WTC11 (cell line): ENCODE results near the gene RANBP10. TPM values are rescaled to one million over a fixed set of nuclear protein-coding genes. Genes with fewer than 3 reads are reported as not detected.

ENCODE experiments used
- ATAC-seq: fragments of 200-7000 bp; cut with Tn5 transposase; 2 replicates; pipeline ENCODE4 v1.10.0; 2021; ENCODE audit warnings: mild to moderate bottlenecking, moderate library complexity
- CTCF ChIA-PET: fragments of 300-600 bp; sonication (Branson Sonifier 250); formaldehyde crosslinking; loops from one replicate; lab custom pipeline; 2021; ENCODE audit warnings: antibody characterized with exemption; lab: Charles Lee
- POLR2A ChIA-PET: fragments of 350-600 bp; sonication (Branson Sonifier 250); formaldehyde crosslinking; loops from one replicate; lab custom pipeline; 2021; ENCODE audit warnings: antibody characterized with exemption; lab: Charles Lee
- DNase-seq: peaks from one replicate; pipeline ENCODE4 v3.0.0; 2021; ENCODE audit warnings: low spot score
- H3K27ac Mint-ChIP-seq: 2 replicates; pipeline ENCODE4 v1.8.0; 2021; ENCODE audit warnings: mixed read lengths
- H3K27me3 Mint-ChIP-seq: 2 replicates; pipeline ENCODE4 v1.8.0; 2021; ENCODE audit warnings: low read depth, mild to moderate bottlenecking, moderate library complexity, mixed read lengths
- H3K36me3 Mint-ChIP-seq: 2 replicates; pipeline ENCODE4 v1.8.0; 2021; ENCODE audit warnings: mixed read lengths
- H3K4me1 Mint-ChIP-seq: 2 replicates; pipeline ENCODE4 v1.8.0; 2022; ENCODE audit warnings: mixed read lengths
- H3K4me3 Mint-ChIP-seq: 2 replicates; pipeline ENCODE4 v1.8.0; 2021; ENCODE audit warnings: mild to moderate bottlenecking, moderate library complexity, mixed read lengths
- H3K9me3 Mint-ChIP-seq: 2 replicates; pipeline ENCODE4 v1.8.0; 2021; ENCODE audit warnings: mixed read lengths
- CREB1 ChIP-seq: sonication (generic); formaldehyde crosslinking; IDR thresholded peaks from 2 replicates; pipeline ENCODE4 v1.8.0; 2023; ENCODE audit warnings: mild to moderate bottlenecking, missing genetic modification reagents
- ELF4 ChIP-seq: sonication (generic); formaldehyde crosslinking; IDR thresholded peaks from 2 replicates; pipeline ENCODE4 v1.8.1; 2022; ENCODE audit warnings: low read depth, mild to moderate bottlenecking, moderate library complexity, missing genetic modification reagents
- EMX1 ChIP-seq: fragments of 250-450 bp; sonication (Bioruptor Pico); IDR thresholded peaks from 2 replicates; pipeline ENCODE4 v1.8.0; 2021; ENCODE audit warnings: mild to moderate bottlenecking
- ETV6 ChIP-seq: sonication (generic); formaldehyde crosslinking; IDR thresholded peaks from 2 replicates; pipeline ENCODE4 v1.8.1; 2022; ENCODE audit warnings: mild to moderate bottlenecking, missing genetic modification reagents
- FOXP1 ChIP-seq: sonication (generic); formaldehyde crosslinking; IDR thresholded peaks from 2 replicates; pipeline ENCODE4 v1.8.0; 2022; ENCODE audit warnings: missing genetic modification reagents, mild to moderate bottlenecking, moderate library complexity, borderline replicate concordance
- IRF2 ChIP-seq: sonication (generic); formaldehyde crosslinking; IDR thresholded peaks from 2 replicates; pipeline ENCODE4 v1.8.0; 2022; ENCODE audit warnings: low read depth, missing genetic modification reagents, borderline replicate concordance
- JUN ChIP-seq: sonication (generic); formaldehyde crosslinking; IDR thresholded peaks from 2 replicates; pipeline ENCODE4 v1.8.0; 2023; ENCODE audit warnings: mild to moderate bottlenecking, missing genetic modification reagents
- NFYB ChIP-seq: sonication (generic); formaldehyde crosslinking; conservative IDR thresholded peaks from 2 replicates; pipeline ENCODE4 v1.8.0; 2022; ENCODE audit warnings: low read depth, missing genetic modification reagents
- OVOL2 ChIP-seq: fragments of 250-450 bp; sonication (Bioruptor Pico); IDR thresholded peaks from 2 replicates; pipeline ENCODE4 v1.9.0; 2021; ENCODE audit warnings: mild to moderate bottlenecking, borderline replicate concordance
- PRRX2 ChIP-seq: fragments of 250-450 bp; sonication (Bioruptor Pico); IDR thresholded peaks from 2 replicates; pipeline ENCODE4 v1.8.0; 2021; ENCODE audit warnings: mild to moderate bottlenecking
- RORB ChIP-seq: fragments of 250-450 bp; sonication (Bioruptor Pico); IDR thresholded peaks from 2 replicates; pipeline ENCODE4 v1.9.0; 2021; ENCODE audit warnings: mild to moderate bottlenecking
- SMAD3 ChIP-seq: sonication (generic); formaldehyde crosslinking; IDR thresholded peaks from 2 replicates; pipeline ENCODE4 v1.8.0; 2022; ENCODE audit warnings: missing genetic modification reagents, mild to moderate bottlenecking, borderline replicate concordance
- TEAD1 ChIP-seq: sonication (generic); formaldehyde crosslinking; IDR thresholded peaks from 2 replicates; pipeline ENCODE4 v1.8.0; 2022; ENCODE audit warnings: mild to moderate bottlenecking, missing genetic modification reagents
- ZNF232 ChIP-seq: sonication (generic); formaldehyde crosslinking; IDR thresholded peaks from 2 replicates; pipeline ENCODE4 v1.8.0; 2022; ENCODE audit warnings: mild to moderate bottlenecking, missing genetic modification reagents
- total RNA-seq: library from RNA; stranded (reverse); gene quantifications from 3 replicates; pipeline ENCODE4 v1.2.3, GENCODE V29; 2021
- TF ChIP-seq, protein P1 (sequence below): sonication (generic); formaldehyde crosslinking; IDR thresholded peaks from 2 replicates; pipeline ENCODE4 v1.8.0; 2022; ENCODE audit warnings: mild to moderate bottlenecking, missing genetic modification reagents
- TF ChIP-seq, protein P2 (sequence below): fragments of 250-450 bp; sonication (Bioruptor Pico); IDR thresholded peaks from 2 replicates; pipeline ENCODE4 v1.8.0; 2021; ENCODE audit warnings: mild to moderate bottlenecking
- TF ChIP-seq, protein P3 (sequence below): sonication (generic); formaldehyde crosslinking; conservative IDR thresholded peaks from 2 replicates; pipeline ENCODE4 v1.8.1; 2023; ENCODE audit warnings: mild to moderate bottlenecking, low read depth, missing genetic modification reagents, moderate library complexity
- TF ChIP-seq, protein P4 (sequence below): sonication (generic); formaldehyde crosslinking; IDR thresholded peaks from 2 replicates; pipeline ENCODE4 v1.8.1; 2023; ENCODE audit warnings: mild to moderate bottlenecking, moderate library complexity, missing genetic modification reagents
- TF ChIP-seq, protein P5 (sequence below): sonication (generic); formaldehyde crosslinking; IDR thresholded peaks from 2 replicates; pipeline ENCODE4 v1.8.1; 2022; ENCODE audit warnings: missing genetic modification reagents, borderline replicate concordance
- TF ChIP-seq, protein P6 (sequence below): sonication (generic); formaldehyde crosslinking; IDR thresholded peaks from 2 replicates; pipeline ENCODE4 v1.8.0; 2022; ENCODE audit warnings: missing genetic modification reagents

The RANBP10 gene
- total RNA-seq, 1 experiment from 2014 or later = 14.0 TPM

DNA sequence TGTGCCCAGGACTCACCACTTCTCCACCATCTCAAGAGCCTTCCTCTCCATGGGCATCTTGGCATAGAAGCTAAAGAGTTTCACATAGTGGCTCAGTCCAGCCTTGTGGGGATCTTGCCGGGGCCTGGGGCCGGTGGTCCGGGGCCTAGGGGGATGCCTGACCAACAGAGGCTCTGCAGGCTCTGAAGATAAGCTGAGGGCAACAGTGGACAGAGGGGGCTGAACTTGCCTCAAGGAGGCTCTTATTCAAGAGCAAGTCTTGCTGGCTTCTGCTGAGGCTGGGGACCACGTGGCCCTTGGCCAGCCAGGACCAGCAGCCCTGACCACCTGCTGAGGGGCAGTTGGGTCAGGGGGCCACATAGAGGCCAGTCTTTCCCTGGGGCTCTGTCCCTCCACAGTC lies 22.3 kb upstream of the RANBP10 start (continued):
- TF ChIP-seq, protein P1, sequence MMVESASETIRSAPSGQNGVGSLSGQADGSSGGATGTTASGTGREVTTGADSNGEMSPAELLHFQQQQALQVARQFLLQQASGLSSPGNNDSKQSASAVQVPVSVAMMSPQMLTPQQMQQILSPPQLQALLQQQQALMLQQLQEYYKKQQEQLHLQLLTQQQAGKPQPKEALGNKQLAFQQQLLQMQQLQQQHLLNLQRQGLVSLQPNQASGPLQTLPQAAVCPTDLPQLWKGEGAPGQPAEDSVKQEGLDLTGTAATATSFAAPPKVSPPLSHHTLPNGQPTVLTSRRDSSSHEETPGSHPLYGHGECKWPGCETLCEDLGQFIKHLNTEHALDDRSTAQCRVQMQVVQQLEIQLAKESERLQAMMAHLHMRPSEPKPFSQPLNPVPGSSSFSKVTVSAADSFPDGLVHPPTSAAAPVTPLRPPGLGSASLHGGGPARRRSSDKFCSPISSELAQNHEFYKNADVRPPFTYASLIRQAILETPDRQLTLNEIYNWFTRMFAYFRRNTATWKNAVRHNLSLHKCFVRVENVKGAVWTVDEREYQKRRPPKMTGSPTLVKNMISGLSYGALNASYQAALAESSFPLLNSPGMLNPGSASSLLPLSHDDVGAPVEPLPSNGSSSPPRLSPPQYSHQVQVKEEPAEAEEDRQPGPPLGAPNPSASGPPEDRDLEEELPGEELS (CRISPR knock-in tag) = no peak
- TF ChIP-seq ZNF232 (CRISPR knock-in tag) (no peak), PRRX2 (CRISPR knock-in tag) (no peak), RORB (CRISPR knock-in tag) (no peak), NFYB (no peak), FOXP1 (CRISPR knock-in tag) (no peak), ETV6 (CRISPR knock-in tag) (no peak), OVOL2 (CRISPR knock-in tag) (no peak), IRF2 (CRISPR knock-in tag) (no peak)
- TF ChIP-seq, protein P2, sequence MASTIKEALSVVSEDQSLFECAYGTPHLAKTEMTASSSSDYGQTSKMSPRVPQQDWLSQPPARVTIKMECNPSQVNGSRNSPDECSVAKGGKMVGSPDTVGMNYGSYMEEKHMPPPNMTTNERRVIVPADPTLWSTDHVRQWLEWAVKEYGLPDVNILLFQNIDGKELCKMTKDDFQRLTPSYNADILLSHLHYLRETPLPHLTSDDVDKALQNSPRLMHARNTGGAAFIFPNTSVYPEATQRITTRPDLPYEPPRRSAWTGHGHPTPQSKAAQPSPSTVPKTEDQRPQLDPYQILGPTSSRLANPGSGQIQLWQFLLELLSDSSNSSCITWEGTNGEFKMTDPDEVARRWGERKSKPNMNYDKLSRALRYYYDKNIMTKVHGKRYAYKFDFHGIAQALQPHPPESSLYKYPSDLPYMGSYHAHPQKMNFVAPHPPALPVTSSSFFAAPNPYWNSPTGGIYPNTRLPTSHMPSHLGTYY (CRISPR knock-in tag) = no peak
- TF ChIP-seq, protein P3, sequence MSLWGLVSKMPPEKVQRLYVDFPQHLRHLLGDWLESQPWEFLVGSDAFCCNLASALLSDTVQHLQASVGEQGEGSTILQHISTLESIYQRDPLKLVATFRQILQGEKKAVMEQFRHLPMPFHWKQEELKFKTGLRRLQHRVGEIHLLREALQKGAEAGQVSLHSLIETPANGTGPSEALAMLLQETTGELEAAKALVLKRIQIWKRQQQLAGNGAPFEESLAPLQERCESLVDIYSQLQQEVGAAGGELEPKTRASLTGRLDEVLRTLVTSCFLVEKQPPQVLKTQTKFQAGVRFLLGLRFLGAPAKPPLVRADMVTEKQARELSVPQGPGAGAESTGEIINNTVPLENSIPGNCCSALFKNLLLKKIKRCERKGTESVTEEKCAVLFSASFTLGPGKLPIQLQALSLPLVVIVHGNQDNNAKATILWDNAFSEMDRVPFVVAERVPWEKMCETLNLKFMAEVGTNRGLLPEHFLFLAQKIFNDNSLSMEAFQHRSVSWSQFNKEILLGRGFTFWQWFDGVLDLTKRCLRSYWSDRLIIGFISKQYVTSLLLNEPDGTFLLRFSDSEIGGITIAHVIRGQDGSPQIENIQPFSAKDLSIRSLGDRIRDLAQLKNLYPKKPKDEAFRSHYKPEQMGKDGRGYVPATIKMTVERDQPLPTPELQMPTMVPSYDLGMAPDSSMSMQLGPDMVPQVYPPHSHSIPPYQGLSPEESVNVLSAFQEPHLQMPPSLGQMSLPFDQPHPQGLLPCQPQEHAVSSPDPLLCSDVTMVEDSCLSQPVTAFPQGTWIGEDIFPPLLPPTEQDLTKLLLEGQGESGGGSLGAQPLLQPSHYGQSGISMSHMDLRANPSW (CRISPR knock-in tag) = no peak

DNA sequence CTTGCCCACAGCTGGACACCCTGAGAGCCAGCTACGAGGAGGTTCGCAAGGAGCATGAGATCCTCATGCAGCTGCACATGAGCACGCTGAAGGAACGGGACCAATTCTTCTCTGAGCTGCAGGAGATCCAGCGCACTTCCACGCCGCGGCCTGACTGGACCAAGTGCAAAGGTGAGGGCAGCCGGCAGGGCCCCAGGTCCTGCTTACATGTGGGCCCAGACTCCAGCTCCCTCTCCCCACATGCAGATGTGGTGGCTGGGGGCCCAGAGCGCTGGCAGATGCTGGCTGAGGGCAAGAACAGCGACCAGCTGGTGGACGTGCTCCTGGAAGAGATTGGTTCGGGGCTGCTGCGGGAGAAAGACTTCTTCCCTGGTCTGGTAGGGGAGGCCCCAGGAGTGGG lies 19.5 kb upstream of the RANBP10 start:
- TF ChIP-seq, protein P4, sequence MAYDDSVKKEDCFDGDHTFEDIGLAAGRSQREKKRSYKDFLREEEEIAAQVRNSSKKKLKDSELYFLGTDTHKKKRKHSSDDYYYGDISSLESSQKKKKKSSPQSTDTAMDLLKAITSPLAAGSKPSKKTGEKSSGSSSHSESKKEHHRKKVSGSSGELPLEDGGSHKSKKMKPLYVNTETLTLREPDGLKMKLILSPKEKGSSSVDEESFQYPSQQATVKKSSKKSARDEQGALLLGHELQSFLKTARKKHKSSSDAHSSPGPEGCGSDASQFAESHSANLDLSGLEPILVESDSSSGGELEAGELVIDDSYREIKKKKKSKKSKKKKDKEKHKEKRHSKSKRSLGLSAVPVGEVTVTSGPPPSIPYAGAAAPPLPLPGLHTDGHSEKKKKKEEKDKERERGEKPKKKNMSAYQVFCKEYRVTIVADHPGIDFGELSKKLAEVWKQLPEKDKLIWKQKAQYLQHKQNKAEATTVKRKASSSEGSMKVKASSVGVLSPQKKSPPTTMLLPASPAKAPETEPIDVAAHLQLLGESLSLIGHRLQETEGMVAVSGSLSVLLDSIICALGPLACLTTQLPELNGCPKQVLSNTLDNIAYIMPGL (CRISPR knock-in tag) = no peak
- TF ChIP-seq, protein P5, sequence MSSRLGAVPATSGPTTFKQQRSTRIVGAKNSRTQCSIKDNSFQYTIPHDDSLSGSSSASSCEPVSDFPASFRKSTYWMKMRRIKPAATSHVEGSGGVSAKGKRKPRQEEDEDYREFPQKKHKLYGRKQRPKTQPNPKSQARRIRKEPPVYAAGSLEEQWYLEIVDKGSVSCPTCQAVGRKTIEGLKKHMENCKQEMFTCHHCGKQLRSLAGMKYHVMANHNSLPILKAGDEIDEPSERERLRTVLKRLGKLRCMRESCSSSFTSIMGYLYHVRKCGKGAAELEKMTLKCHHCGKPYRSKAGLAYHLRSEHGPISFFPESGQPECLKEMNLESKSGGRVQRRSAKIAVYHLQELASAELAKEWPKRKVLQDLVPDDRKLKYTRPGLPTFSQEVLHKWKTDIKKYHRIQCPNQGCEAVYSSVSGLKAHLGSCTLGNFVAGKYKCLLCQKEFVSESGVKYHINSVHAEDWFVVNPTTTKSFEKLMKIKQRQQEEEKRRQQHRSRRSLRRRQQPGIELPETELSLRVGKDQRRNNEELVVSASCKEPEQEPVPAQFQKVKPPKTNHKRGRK (CRISPR knock-in tag) = no peak
- TF ChIP-seq EMX1 (CRISPR knock-in tag) (no peak), JUN (CRISPR knock-in tag) (no peak), CREB1 (CRISPR knock-in tag) (no peak), ELF4 (CRISPR knock-in tag) (no peak), RORB (CRISPR knock-in tag) (no peak), TEAD1 (no peak), SMAD3 (CRISPR knock-in tag) (no peak)
- TF ChIP-seq, protein P6, sequence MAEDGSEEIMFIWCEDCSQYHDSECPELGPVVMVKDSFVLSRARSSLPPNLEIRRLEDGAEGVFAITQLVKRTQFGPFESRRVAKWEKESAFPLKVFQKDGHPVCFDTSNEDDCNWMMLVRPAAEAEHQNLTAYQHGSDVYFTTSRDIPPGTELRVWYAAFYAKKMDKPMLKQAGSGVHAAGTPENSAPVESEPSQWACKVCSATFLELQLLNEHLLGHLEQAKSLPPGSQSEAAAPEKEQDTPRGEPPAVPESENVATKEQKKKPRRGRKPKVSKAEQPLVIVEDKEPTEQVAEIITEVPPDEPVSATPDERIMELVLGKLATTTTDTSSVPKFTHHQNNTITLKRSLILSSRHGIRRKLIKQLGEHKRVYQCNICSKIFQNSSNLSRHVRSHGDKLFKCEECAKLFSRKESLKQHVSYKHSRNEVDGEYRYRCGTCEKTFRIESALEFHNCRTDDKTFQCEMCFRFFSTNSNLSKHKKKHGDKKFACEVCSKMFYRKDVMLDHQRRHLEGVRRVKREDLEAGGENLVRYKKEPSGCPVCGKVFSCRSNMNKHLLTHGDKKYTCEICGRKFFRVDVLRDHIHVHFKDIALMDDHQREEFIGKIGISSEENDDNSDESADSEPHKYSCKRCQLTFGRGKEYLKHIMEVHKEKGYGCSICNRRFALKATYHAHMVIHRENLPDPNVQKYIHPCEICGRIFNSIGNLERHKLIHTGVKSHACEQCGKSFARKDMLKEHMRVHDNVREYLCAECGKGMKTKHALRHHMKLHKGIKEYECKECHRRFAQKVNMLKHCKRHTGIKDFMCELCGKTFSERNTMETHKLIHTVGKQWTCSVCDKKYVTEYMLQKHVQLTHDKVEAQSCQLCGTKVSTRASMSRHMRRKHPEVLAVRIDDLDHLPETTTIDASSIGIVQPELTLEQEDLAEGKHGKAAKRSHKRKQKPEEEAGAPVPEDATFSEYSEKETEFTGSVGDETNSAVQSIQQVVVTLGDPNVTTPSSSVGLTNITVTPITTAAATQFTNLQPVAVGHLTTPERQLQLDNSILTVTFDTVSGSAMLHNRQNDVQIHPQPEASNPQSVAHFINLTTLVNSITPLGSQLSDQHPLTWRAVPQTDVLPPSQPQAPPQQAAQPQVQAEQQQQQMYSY (CRISPR knock-in tag) = no peak
- ATAC-seq (no peak), DNase-seq (no peak)
- no peaks in the 10 kb centered on the region for H3K9me3 Mint-ChIP-seq
- peaks cover 7% of the 10 kb centered on the region for H3K4me1 Mint-ChIP-seq
- H3K4me3 Mint-ChIP-seq = no peak overlapping the region
- H3K36me3 Mint-ChIP-seq = peaks cover 13% of the 10 kb centered on the region
- ChIA-PET CTCF (interaction anchor here (0.8 to 5.1 kb wide), 3 partner anchors 8 to 153 kb away, joined by 3 to 43 read pairs (median 4); no protein-coding TSS in a partner anchor), POLR2A (no interaction called here)
- no peaks in the 10 kb centered on the region for H3K27me3 Mint-ChIP-seq
- no peak overlapping the region for H3K27ac Mint-ChIP-seq
